ENCODE results near the gene GAGE13.
A peak's percentile ranks its signal among the peaks of the same experiment; 100 is the strongest.
"Not testable (repeated sequence)": the region's sequence is repeated elsewhere in the genome, so short reads cannot be mapped to it uniquely, and the experiment has no call there.

Gene GAGE13, protein sequence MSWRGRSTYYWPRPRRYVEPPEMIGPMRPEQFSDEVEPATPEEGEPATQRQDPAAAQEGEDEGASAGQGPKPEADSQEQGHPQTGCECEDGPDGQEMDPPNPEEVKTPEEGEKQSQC

DNA sequence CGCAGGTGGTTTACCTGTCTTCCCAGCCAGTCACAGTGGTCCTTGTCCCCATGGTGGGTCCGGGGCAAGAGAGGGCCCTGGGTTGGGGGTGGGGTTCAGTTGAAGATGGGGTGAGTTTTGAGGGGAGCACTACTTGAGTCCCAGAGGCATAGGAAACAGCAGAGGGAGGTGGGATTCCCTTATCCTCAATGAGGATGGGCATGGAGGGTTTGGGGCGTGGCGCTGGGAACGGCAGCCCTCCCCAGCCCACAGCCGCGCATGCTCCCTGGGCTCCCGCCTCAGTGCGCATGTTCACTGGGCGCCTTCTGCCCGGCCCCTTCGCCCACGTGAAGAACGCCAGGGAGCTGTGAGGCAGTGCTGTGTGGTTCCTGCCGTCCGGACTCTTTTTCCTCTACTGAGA, at the start of gene GAGE13:
TSS of gene GAGE13 (plus strand) at position 301 of the 400 bp plus-strand sequence. CDS start 1,156 bp downstream, outside the sequence.
- DNase-seq (ENCODE audit: low spot score), result not testable (repeated sequence)

DNA sequence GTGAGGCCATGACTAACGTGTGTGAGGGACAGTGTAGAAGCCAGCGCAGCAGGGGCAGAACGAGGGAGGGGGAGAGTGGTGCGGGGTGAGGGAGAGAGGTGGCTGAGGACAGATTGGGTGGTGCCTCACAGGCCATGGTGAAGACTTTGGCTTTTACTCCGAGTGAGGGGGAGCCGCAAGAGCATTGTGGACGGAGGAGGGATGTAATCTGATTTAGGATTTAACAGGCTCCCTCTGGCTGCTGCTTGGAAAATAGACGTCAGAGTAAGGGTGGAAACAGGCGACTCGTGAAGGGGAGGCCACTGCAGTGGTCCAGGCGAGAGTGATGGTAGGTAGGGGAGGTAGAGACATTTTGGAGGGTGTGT, 48.8 kb upstream of the GAGE13 start:
- DNase-seq (ENCODE audit: low spot score), result no peak

DNA sequence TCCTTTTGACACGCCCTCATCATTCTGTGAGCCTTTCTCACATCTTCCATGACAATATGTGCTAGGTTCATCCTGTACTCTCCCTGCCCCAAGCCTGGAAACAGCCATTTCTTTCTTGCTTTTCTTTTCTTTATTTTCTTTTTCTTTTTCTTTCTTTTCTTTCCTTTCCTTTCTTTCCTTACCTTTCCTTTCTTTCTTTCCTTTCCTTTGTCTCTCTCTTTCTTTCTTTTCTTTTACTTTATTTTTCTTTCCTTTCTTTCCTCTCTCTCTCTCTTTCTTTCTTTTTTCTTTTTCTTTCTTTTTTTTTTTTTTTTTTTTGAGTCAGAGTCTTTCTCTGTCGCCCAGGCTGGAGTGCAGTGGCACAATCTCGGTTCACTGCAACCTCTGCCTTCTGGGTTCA, 47.2 kb upstream of the GAGE13 start:
- no peak for DNase-seq (ENCODE audit: low spot score)

DNA sequence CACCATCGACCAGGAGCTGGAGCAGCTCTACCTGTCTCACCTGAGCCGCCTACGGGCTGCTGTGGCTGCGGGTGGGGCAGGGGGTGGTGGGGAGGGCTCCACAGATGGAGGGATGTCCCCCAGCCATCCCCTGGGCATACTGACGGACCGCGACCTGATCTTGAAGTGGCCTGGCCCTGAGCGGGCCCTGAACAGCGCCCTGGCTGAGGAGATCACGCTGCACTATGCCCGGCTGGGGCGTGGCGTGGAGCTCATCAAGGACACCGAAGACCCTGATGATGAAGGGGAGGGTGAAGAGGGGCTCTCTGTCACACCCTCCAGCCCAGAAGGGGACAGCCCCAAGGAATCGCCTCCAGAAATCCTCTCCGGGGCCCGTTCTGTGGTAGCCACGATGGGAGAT, 45.2 kb upstream of the GAGE13 start:
- DNase-seq (ENCODE audit: low spot score), result no peak

DNA sequence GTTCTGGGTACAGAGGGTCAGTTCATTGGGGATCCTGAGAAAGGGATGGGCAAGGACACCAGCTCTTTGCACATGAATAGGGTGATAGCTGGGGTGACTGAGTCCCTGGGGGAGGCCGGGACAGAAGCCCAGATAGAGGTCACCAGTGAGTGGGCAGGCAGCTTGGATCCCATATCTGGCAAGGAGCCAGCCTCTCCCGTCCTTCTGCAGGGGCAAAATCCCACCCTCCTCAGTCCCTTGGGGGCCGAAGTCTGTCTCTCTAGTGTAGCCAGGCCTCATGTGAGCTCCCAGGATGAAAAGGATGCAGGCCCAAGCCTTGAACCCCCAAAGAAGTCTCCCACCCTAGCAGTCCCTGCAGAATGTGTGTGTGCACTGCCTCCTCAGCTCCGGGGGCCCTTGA, 44.8 kb upstream of the GAGE13 start:
- no peak for DNase-seq (ENCODE audit: low spot score)

DNA sequence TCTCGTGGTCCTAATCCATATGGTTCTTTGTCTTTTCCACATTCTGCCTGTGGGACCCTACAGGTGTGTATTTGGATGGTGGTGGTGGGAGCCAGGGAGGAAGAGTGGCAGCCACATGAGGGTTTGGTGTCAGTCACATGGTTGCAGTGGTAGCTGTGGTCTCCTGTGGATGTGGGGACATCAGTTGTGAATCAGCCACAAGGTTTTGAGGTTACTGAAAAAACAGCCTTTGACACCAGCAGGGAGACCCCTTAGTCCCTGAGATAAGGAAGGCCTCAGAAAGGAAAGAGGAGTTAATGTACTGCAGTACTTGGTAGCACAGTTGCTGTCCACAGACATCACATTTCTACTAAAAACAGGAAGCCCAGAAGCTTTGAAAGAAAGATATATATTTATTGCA, 43.7 kb upstream of the GAGE13 start:
- no peak for DNase-seq (ENCODE audit: low spot score)

DNA sequence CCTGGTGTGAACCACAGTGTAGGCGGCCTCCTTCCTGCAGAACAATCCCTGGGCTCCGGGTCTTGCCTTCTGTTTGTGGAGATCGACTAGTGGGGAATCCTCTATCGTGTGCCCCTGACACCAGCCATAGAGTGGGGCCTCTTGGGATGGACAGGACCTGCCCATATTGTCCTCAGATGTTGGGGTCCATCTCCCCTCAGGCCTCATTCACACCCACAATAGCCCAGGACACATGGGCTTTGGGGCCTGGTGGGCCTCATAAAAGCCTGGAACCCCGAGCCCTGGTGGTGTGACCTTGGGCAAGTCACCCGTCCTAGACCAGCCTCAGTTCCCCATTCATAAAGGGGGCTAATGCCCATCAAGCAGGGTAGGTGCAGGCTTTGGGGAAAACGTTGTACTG, 41.2 kb upstream of the GAGE13 start:
- DNase-seq (ENCODE audit: low spot score), result no peak

DNA sequence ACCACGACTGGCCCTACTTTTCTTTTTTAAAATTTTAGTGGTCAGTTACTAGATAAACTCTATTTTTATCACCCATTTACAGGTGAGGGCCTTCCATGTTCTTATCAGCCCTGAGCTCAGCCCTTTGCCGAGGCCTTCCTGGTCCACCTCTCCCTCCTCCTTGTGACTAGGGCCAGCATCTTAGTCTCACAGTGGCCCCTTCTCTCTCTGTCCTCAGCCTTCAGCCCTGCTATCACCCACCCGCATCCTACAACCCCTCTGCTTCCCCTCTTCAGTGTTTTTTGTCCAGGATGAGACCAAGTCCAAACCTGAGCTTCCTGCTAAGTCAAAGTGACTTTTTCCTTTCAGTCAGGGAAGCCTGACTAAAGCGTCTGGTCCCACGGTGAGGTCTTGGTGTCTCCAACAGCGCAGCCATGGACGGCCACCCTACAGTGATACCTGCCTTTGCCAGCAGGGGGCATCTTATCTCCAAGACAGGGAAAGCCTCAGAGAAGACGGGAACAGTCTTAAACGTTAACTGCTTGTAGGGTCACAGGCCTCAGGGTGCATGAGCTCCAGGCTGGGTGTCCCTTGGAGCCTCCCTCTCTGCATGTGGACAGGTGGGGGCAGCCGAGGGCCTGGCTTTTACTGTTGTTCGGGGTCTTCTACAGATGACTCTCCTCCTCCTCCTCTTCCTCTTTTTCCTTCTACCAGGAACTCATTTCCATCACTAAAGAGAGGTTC, 39.6 kb upstream of the GAGE13 start:
- DNase-seq (ENCODE audit: low spot score), result peak; percentile 43

DNA sequence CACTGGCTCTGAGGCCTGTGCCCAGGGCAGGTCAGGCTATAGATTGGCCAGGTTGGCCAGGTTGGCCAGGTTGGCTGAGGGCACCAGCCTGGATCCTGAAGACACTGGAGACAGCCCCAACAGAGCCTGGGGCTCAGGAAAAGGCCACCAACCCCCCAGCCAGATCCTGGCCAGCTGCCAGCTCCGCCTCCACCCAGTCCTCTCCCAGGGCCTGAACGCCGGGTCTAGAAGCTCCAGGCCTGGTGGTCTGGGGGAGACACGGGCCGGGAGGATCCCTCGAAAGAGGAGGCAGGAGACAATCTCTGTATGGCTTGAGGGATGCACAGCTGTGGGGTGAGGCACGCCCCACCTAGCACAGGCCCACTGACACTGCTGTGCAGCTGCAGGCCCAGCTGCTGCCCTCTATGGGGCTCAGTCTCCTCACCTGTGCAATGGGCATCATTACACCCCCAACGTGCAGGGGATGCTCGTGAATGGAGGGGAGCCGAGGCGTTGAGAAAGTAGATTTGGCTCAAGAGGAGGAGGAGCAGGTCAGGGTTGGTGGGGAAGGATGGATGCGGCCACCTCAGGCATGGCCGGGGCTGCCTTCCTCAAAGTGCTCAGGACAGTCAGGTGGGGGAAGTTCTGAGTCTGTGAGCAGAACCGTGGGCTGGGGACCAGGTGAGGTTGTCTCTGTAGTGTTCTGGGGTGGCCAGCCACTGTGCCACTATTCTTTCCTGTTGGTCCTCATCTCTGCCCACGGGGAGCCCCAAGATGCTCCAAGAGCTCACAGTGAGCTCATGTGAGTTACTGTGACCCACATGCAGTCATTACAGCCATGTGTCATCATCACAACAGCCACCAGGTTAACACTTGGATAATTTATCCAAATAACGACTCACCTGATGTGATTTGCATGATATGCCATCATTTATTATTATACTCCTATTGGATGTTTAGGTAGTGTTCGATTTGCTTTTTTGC, 38.7 kb upstream of the GAGE13 start:
- DNase-seq (ENCODE audit: low spot score), result no peak

DNA sequence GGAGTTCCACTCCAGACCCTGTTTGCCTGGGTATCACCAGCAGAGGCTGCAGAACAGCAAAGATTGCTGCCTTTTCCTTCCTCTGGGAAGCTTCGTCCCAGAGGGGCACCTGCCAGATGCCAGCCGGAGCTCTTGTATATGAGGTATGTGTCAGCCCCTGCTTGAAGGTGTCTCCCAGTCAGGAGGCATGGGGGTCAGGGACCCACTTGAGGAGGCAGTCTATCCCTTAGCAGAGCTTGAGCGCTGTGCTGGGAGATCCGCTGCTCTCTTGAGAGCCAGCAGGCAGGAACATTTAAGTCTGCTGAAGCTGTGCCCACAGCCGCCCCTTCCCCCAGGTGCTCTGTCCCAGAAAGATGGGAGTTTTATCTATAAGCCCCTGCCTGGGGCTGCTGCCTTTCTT, 32.1 kb upstream of the GAGE13 start:
- not testable (repeated sequence) for DNase-seq (ENCODE audit: low spot score)

DNA sequence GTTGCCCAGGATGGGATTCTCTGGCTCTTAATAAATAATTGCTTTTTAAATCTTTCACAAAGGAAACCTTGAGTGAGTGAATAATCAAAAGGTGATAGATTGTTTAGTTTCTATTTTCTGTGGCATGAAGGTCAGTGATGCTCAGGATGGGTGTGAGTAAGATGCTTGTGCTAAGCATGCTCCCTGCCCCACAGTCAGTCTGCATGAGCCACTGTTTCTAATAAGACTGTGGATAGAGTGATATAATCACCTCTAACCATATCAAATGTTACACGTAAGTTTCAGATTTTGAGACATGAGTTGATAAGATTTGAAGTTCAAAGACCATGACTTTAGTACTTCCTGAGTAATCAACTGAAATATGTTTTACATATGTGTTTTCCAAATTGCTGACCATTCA, 30.7 kb upstream of the GAGE13 start:
- no peak for DNase-seq (ENCODE audit: low spot score)

DNA sequence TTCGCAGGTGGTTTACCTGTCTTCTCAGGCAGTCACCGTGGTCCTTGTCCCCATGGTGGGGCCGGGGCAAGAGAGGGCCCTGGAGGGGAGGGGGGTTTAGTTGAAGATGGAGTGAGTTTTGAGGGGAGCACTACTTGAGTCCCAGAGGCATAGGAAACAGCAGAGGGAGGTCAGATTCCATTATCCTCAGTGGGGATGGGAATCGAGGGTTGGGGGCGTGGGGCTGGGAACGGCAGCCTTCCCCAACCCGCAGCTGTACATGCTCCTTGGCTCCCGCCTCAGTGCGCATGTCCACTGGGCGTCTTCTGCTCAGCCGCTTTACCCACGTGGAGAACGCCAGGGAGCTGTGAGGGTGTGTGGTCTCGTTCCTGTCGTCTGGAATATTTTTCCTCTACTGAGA, 28.0 kb upstream of the GAGE13 start, which contains the start of gene GAGE10:
TSS of gene GAGE10 (plus strand) at position 301 of the 400 bp plus-strand sequence. CDS start 1,214 bp downstream, outside the sequence.
- DNase-seq (ENCODE audit: low spot score), result no peak

DNA sequence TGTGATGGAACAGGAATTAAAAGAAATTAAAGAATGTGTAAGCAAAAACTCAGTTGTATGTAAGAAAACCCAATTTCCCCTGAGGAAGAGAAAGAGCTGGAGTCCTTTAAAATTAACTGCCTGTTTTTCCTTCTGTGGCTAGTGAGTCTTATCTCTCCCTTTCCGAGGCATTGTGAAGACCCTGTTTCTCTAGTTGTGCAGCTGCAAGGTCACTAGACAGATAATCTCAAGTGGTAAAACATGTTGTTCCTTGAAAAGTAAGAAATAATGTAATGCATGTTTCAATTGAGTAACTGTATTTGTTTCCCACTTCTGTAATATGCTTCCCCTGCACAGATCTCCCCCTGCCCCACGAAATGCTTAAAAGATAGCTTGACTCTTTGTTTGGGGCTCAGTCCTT, 23.6 kb upstream of the GAGE13 start:
- DNase-seq (ENCODE audit: low spot score), result not testable (repeated sequence)

DNA sequence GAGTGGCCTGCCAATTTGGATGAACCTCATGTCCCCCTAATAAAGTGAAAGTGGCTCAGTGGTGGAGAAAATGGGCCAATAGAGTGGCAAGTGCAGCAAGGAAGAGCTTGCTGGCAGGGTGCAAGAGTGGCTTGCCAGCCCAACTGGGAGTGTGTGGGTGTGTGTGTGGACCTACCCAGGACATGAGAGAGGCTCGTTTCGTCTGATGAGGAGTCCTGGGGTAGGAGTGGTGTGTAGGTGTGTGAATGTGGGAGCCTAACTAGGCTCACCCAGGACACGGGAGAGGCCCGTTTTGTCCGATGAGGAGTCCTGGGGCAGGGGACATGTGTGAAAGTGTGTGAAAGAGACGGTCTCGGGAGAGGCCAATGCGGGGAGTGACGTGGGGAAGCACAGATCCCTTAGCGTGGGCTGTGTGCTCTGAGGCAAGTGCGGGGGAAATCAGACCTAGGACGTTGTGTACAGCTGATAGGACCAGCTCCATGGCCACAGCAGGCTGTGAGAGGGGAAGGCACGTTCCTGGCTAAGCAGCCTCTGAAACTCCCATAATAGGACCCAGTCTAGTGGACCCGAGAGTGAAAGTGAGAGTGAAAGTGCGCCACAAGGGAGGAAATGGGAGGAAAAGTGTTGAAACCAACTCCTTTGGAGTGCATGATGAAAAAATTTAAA, 22.6 kb upstream of the GAGE13 start:
- peak; percentile 7 for DNase-seq (ENCODE audit: low spot score)

DNA sequence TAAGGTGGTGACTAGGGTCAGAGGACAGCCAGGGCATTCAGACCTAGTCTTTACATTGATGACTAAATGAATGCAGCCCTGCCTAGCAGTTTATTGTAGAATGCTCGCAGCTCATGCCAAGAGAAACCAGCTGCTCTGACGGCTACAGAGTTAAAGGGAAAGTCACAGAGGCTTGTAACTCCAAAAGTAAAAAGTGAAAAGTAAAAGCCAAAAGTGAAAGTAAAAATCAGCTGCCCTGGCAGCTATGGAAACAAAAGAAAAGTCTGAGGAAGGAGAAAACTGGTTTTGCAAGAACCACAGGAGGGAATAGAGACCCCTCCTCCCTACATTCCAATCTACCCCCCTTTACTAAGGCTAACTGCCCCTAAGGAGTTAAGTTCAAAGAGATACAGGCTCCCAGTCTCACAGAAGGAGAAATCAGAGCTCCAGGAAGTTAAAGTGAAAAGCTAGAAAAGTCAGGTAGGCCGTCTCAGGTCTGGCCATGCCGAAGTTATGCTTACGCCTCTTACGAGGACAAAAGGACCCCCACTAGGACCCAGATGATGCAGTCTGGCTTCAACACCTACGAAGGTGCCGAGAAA, 21.9 kb upstream of the GAGE13 start:
- no peak for DNase-seq (ENCODE audit: low spot score)

DNA sequence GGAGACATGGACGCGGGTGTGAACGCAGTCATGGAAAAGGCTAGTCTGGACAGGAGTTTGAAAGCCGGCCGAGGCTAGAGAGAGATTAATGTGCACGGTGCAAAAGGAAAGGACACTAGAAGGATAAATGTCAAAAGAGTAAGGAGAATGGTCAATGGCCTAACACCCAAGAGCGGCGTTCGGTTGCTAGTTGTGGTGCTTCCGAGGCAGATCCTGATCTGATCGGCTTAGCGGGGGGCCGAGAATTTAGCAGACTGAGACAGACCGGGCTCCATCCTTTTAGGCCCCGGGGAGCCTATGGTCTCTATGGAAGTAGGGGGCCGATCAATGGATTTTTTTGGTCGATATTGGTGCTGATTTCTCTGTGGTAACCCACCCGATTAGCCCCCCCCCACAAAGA, 21.0 kb upstream of the GAGE13 start:
- DNase-seq (ENCODE audit: low spot score), result no peak

DNA sequence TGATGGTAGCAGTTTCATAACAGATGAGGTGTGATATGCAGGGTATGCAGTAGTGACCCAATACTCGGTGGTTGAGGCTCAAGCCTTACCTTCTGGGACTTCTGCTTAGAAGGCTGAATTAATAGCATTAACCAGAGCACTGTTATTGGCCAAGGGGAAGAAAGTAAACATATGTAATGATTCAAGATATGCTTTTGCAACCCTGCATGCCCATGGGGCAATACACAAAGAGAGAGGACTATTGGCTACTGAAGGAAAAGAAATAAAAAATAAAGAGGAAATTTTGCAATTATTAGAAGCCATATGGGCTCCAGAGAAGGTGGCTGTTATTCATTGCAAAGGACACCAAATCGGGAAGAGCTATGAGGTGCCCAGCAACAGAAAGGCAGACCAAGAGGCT, 19.2 kb upstream of the GAGE13 start:
- no peak for DNase-seq (ENCODE audit: low spot score)

DNA sequence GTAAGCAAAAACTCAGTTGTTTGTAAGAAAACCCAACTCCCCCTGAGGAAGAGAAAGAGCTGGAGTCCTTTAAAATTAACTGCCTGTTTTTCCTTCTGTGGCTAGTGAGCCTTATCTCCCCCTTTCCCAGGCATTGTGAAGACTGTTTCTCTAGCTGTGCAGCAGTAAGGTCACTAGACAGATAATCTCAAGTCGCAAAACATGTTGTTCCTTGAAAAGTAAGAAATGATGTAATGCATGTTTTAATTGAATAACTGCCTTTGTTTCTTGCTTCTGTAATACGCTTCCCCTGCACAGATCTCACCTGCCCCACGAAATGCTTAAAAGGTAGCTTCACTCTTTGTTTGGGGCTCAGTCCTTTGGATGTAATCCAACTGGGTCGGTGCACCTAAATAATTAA, 15.3 kb upstream of the GAGE13 start:
- no peak for DNase-seq (ENCODE audit: low spot score)

DNA sequence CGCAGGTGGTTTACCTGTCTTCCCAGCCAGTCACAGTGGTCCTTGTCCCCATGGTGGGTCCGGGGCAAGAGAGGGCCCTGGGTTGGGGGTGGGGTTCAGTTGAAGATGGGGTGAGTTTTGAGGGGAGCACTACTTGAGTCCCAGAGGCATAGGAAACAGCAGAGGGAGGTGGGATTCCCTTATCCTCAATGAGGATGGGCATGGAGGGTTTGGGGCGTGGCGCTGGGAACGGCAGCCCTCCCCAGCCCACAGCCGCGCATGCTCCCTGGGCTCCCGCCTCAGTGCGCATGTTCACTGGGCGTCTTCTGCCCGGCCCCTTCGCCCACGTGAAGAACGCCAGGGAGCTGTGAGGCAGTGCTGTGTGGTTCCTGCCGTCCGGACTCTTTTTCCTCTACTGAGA, 9.6 kb upstream of the GAGE13 start, which contains the start of gene GAGE12J:
TSS of gene GAGE12J (plus strand) at position 301 of the 400 bp plus-strand sequence. CDS start 1,157 bp downstream, outside the sequence.
- not testable (repeated sequence) for DNase-seq (ENCODE audit: low spot score)

DNA sequence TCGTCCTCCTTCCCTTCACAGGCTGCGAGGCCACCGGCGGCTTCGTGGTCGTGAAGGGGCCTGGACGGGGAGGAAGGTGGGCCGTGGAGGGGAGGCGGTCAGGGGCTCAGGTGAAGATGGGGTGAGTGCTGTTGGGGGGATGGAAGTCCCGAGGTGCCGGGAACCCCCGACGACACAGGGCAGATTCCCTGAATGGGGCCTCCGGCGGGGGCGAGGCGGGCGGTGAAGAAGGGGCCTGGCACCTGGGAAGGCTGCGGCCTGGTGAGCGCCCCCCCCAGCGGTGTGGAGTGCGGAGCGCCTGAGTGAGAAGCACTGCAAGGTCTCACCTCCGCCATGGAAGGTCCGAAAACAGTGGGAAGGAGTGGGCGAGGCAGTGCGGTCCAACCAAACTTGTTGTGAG, 9.1 kb upstream of the GAGE13 start:
- not testable (repeated sequence) for DNase-seq (ENCODE audit: low spot score)

DNA sequence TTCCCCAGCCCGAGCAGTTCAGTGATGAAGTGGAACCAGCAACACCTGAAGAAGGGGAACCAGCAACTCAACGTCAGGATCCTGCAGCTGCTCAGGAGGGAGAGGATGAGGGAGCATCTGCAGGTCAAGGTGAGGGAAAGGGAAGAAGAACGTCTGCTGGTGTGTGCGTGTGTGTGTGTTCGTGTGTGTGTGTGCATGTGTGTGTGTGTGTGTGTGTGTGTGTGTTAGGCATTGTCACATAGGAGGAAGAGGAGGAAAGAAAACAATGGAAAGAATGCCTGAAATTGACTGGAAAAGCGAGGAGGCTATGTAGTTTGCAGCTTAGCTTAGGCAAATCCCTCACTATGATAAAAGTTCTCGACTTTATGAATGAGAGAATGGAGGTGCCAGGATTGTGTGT, 7.6 kb upstream of the GAGE13 start:
- DNase-seq (ENCODE audit: low spot score), result not testable (repeated sequence)

DNA sequence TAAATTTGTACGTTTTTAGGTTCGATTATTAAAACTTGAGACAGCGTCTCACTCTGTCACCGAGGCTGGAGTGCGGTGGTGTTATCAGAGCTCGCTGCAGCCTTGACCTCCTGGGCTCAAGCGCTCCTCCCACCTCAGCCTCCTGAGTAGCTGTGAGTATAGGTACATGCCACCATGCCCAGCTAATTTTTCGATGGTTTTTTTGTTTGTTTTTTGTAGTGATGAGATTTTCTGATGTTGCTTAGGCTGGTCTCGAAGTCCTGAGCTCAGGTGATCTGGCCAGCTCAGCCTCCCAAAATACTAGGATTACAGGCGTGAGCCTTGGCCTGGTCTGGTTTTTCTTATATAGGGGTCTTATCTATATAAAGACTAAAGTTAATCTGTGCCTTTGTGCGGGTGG, 961 bp upstream of the GAGE13 start:
- not testable (repeated sequence) for DNase-seq (ENCODE audit: low spot score)

Measured in AG08395 (cell line).